ENCODE data around the gene GDA.

Gene GDA

DNA sequence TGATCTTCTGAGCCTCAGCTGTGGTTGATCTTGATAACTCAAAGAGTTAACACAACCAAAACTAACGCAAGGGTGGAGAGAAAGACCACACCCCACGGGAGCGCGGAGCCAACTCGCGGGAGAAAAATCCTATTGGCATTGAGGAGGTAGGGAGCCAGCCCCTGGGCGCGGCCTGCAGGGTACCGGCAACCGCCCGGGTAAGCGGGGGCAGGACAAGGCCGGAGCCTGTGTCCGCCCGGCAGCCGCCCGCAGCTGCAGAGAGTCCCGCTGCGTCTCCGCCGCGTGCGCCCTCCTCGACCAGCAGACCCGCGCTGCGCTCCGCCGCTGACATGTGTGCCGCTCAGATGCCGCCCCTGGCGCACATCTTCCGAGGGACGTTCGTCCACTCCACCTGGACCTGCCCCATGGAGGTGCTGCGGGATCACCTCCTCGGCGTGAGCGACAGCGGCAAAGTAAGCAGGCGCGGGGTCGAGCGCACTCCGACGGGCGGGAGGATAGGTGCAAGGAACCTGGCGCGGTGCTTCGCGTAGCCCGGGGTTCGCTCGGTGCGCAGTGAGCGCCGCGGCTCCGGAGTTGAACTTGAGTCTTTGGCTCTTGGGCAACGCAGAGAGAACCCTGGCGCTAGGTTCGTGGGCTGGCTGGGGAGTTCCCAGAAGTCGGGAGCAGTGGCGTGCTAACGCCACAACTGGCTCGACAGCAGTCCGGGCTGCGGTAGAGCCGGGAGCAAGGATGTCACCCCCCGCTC lies at the start of gene GDA:
Gene GDA, plus strand, starts transcription at position 210 of the 745 bp plus-strand sequence. Its CDS starts 120 bp downstream, at position 330.
- TF ChIP-seq, protein P1, sequence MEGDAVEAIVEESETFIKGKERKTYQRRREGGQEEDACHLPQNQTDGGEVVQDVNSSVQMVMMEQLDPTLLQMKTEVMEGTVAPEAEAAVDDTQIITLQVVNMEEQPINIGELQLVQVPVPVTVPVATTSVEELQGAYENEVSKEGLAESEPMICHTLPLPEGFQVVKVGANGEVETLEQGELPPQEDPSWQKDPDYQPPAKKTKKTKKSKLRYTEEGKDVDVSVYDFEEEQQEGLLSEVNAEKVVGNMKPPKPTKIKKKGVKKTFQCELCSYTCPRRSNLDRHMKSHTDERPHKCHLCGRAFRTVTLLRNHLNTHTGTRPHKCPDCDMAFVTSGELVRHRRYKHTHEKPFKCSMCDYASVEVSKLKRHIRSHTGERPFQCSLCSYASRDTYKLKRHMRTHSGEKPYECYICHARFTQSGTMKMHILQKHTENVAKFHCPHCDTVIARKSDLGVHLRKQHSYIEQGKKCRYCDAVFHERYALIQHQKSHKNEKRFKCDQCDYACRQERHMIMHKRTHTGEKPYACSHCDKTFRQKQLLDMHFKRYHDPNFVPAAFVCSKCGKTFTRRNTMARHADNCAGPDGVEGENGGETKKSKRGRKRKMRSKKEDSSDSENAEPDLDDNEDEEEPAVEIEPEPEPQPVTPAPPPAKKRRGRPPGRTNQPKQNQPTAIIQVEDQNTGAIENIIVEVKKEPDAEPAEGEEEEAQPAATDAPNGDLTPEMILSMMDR (conservative IDR thresholded peaks at IDR 0.05; ENCODE audit: control insufficient read depth, insufficient read depth, low read depth, low read length), result no peak
- DNase-seq (ENCODE audit: low read depth), result no peak
- no peak within 1 kb of the TSS for H3K4me3 ChIP-seq (ENCODE audit: control insufficient read depth, low read depth, low read length)

DNA sequence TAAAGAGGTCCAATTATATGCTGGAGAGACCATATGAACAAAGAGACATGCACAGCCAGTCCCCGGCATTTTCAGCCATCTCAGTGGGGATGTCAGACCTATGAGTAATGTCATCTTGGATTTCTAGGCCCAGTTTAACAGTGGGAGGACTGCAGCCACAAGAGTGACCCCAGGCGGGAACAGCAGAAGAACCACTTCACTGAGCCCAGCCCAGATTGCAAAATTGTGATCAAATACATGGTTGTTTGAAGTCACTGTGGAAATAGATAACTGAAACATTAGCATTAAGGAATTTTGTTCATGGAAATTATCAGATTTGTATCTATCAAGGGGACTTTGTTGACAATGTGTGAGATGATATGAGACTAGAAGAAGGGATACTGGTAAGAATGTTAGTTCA lies 46.7 kb upstream of the GDA start:
- no peak for DNase-seq (ENCODE audit: low read depth)
- H3K4me3 ChIP-seq (ENCODE audit: control insufficient read depth, low read depth, low read length), result no peak overlapping the region
- TF ChIP-seq, protein P1 (conservative IDR thresholded peaks at IDR 0.05; ENCODE audit: control insufficient read depth, insufficient read depth, low read depth, low read length), result no peak

DNA sequence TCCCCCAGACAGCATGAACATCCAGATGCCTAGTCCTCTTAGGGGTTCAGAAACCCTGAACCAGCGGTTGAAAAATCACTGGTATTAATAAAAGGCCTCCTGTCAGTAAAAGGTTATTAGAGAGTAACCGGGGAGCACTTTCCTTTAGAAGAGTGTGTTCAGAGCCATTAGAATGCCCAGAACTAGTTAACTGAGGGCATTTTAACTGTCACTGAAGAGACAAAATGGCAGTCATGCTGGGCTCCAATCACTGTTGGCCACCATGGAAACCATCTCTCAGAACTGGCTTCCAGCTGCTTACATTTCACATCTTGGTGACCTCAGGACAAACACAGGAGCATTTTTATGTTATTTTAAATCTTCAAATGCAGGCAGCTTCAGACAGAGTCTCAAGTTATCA lies 36.2 kb upstream of the GDA start:
- TF ChIP-seq, protein P1 (conservative IDR thresholded peaks at IDR 0.05; ENCODE audit: control insufficient read depth, insufficient read depth, low read depth, low read length), result no peak
- no peak for DNase-seq (ENCODE audit: low read depth)
- no peak overlapping the region for H3K4me3 ChIP-seq (ENCODE audit: control insufficient read depth, low read depth, low read length)

- DNase-seq (ENCODE audit: low read depth), result no peak
- TF ChIP-seq, protein P1 (conservative IDR thresholded peaks at IDR 0.05; ENCODE audit: control insufficient read depth, insufficient read depth, low read depth, low read length), result no peak
- no peak overlapping the region for H3K4me3 ChIP-seq (ENCODE audit: control insufficient read depth, low read depth, low read length)
Observed at GRCh38 chr9:72119853-72120252, 29.4 kb upstream of the GDA start.

- no peak overlapping the region for H3K4me3 ChIP-seq (ENCODE audit: control insufficient read depth, low read depth, low read length)
- TF ChIP-seq, protein P1 (conservative IDR thresholded peaks at IDR 0.05; ENCODE audit: control insufficient read depth, insufficient read depth, low read depth, low read length), result no peak
- DNase-seq (ENCODE audit: low read depth), result no peak
Observed at GRCh38 chr9:72124947-72125346, 24.3 kb upstream of the GDA start.

GRCh38 chr9:72127753-72128152 lies 21.5 kb upstream of the GDA start:
- no peak for DNase-seq (ENCODE audit: low read depth)
- H3K4me3 ChIP-seq (ENCODE audit: control insufficient read depth, low read depth, low read length), result no peak overlapping the region
- TF ChIP-seq, protein P1 (conservative IDR thresholded peaks at IDR 0.05; ENCODE audit: control insufficient read depth, insufficient read depth, low read depth, low read length), result no peak

All from fibroblast of mammary gland (primary cell).